NT2/D1 (cell line): ENCODE data around the gene CARS2.

ENCODE experiments used
- DNase-seq: peaks from one replicate; pipeline ENCODE4 v3.0.0-alpha.2; 2011; ENCODE audit warnings: low read depth, low spot score
- H3K27me3 ChIP-seq: 2 replicates; pipeline ENCODE4 v1.6.0; 2011; ENCODE audit warnings: mild to moderate bottlenecking; ENCODE audit not compliant: insufficient read length, insufficient read depth
- H3K36me3 ChIP-seq: 2 replicates; pipeline ENCODE4 v1.6.1; 2011; ENCODE audit warnings: mild to moderate bottlenecking, low read length, mixed read lengths; ENCODE audit not compliant: insufficient read depth, insufficient read length
- H3K4me1 ChIP-seq: 2 replicates; pipeline ENCODE4 v1.5.1; 2011; ENCODE audit not compliant: insufficient read depth, insufficient read length
- H3K4me3 ChIP-seq: 2 replicates; pipeline ENCODE4 v1.5.1; 2011; ENCODE audit warnings: low read depth; ENCODE audit not compliant: insufficient read length
- H3K9ac ChIP-seq: 2 replicates; pipeline ENCODE4 v1.6.0; 2011; ENCODE audit warnings: low read depth; ENCODE audit not compliant: insufficient read length
- H3K9me3 ChIP-seq: 2 replicates; pipeline ENCODE4 v1.5.1; 2011; ENCODE audit warnings: mild to moderate bottlenecking, low read length; ENCODE audit not compliant: insufficient read depth
- SUZ12 ChIP-seq: IDR thresholded peaks from 2 replicates; pipeline ENCODE4 v1.6.1; 2011; ENCODE audit not compliant: insufficient read length, insufficient read depth; ENCODE audit errors: extremely low read depth
- YY1 ChIP-seq: IDR thresholded peaks from 2 replicates; pipeline ENCODE4 v1.6.1; 2011; ENCODE audit not compliant: insufficient read length, insufficient read depth
- ZNF274 ChIP-seq: IDR thresholded peaks from 2 replicates; pipeline ENCODE4 v1.6.1; 2011; ENCODE audit warnings: mild to moderate bottlenecking, low read depth, low read length

CARS2 gene, protein sequence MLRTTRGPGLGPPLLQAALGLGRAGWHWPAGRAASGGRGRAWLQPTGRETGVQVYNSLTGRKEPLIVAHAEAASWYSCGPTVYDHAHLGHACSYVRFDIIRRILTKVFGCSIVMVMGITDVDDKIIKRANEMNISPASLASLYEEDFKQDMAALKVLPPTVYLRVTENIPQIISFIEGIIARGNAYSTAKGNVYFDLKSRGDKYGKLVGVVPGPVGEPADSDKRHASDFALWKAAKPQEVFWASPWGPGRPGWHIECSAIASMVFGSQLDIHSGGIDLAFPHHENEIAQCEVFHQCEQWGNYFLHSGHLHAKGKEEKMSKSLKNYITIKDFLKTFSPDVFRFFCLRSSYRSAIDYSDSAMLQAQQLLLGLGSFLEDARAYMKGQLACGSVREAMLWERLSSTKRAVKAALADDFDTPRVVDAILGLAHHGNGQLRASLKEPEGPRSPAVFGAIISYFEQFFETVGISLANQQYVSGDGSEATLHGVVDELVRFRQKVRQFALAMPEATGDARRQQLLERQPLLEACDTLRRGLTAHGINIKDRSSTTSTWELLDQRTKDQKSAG

GRCh38 chr13:110705826-110706569, at the start of gene CARS2:
Gene CARS2, minus strand, starts transcription at chr13:110706116. Its CDS starts 23 bp downstream, at chr13:110706093.
- Histone ChIP-seq H3K36me3 (peaks cover 28% of the 10 kb centered on the region), H3K9me3 (no peaks in the 10 kb centered on the region), H3K4me1 (peaks cover 8% of the 10 kb centered on the region), H3K4me3 (peak within 1 kb of the TSS; percentile 72), H3K9ac (peak within 1 kb of the TSS; percentile 87), H3K27me3 (no peaks in the 10 kb centered on the region)
- peak; percentile 93 for DNase-seq
- no peak for TF ChIP-seq YY1

- peaks cover 22% of the 10 kb centered on the region; the same call in 1 of the 2 replicates for H3K9me3 ChIP-seq
- H3K36me3 ChIP-seq: no peaks in the 10 kb centered on the region
Measured at GRCh38 chr13:110748271-110748670, 42.4 kb upstream of the CARS2 start.

GRCh38 chr13:110746438-110746837, 40.5 kb upstream of the CARS2 start:
- TF ChIP-seq ZNF274: no peak
- TF ChIP-seq YY1: no peak
- Histone ChIP-seq H3K9ac (no peak overlapping the region), H3K4me3 (no peak overlapping the region), H3K9me3 (peaks cover 20% of the 10 kb centered on the region; the same call in 1 of the 2 replicates), H3K27me3 (no peaks in the 10 kb centered on the region), H3K4me1 (no peaks in the 10 kb centered on the region), H3K36me3 (no peaks in the 10 kb centered on the region)
- DNase-seq: no peak

More at GRCh38 chr13:110748271-110748670, 42.4 kb upstream of the CARS2 start:
- no peaks in the 10 kb centered on the region for H3K4me1 ChIP-seq
- TF ChIP-seq SUZ12: no peak
- TF ChIP-seq YY1: no peak
- no peaks in the 10 kb centered on the region for H3K27me3 ChIP-seq
- no peak overlapping the region for H3K9ac ChIP-seq
- DNase-seq: no peak
- H3K4me3 ChIP-seq: no peak overlapping the region

DNA sequence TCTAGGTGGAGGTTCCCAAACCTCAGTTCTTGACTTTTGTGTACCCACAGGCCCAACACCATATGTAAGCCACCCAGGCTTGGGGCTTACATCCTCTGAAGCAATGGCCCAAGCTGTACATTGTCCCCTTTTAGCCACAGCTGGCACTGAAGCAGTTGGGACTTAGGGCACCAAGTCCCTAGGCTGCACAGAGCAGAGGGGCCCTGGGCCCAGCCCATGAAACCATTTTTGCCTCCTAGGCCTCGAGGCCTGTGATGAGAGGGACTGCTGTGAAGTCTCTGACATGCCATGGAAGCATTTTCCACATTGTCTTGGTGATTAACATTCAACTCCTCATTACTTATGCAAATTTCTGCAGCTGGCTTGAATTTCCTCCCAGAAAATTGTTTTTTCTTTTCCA, 37.8 kb upstream of the CARS2 start:
- TF ChIP-seq ZNF274 (no peak), YY1 (no peak), SUZ12 (no peak)
- Histone ChIP-seq H3K36me3 (no peaks in the 10 kb centered on the region), H3K9ac (no peak overlapping the region), H3K27me3 (no peaks in the 10 kb centered on the region), H3K9me3 (peaks cover 31% of the 10 kb centered on the region; the same call in 1 of the 2 replicates), H3K4me1 (no peaks in the 10 kb centered on the region), H3K4me3 (no peak overlapping the region)
- no peak for DNase-seq

GRCh38 chr13:110737555-110737954, 31.6 kb upstream of the CARS2 start:
- no peaks in the 10 kb centered on the region for H3K27me3 ChIP-seq
- peaks cover 30% of the 10 kb centered on the region; the same call in 1 of the 2 replicates for H3K9me3 ChIP-seq
- no peak for DNase-seq
- no peak for TF ChIP-seq SUZ12
- TF ChIP-seq YY1: no peak
- TF ChIP-seq ZNF274: no peak
- H3K4me3 ChIP-seq: no peak overlapping the region
- H3K9ac ChIP-seq: no peak overlapping the region
- no peaks in the 10 kb centered on the region for H3K36me3 ChIP-seq
- no peaks in the 10 kb centered on the region for H3K4me1 ChIP-seq

DNA sequence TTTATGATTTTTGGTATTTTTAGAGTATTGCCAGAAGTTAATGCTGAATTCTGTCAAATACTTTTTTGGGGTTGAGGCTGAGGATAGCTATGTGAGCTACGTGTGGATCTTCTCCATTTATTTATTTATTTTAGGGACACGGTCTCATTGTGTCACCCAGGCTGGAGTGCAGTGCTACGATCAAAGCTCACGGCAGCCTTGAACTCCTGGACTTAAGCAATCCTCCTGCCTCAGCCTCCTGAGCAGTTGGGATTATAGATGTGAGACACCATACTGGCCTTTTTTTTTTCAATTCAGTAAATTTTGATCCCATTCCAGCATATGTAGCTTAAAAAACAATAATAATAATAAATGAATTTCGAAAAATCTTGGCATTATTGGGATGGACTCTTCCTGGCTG, 28.6 kb upstream of the CARS2 start:
- no peak overlapping the region for H3K4me3 ChIP-seq
- H3K27me3 ChIP-seq: no peaks in the 10 kb centered on the region
- H3K4me1 ChIP-seq: no peaks in the 10 kb centered on the region
- H3K36me3 ChIP-seq: no peaks in the 10 kb centered on the region
- no peak for DNase-seq
- peaks cover 22% of the 10 kb centered on the region; the same call in 1 of the 2 replicates for H3K9me3 ChIP-seq
- TF ChIP-seq ZNF274: no peak
- TF ChIP-seq SUZ12: no peak
- TF ChIP-seq YY1: no peak
- no peak overlapping the region for H3K9ac ChIP-seq

GRCh38 chr13:110731072-110731471, 25.2 kb upstream of the CARS2 start:
- Histone ChIP-seq H3K4me3 (no peak overlapping the region), H3K36me3 (no peaks in the 10 kb centered on the region), H3K27me3 (no peaks in the 10 kb centered on the region), H3K4me1 (no peaks in the 10 kb centered on the region), H3K9ac (no peak overlapping the region), H3K9me3 (no peaks in the 10 kb centered on the region)
- no peak for TF ChIP-seq SUZ12
- no peak for TF ChIP-seq ZNF274
- no peak for TF ChIP-seq YY1
- no peak for DNase-seq
